Smooth muscle cell (in vitro differentiated cells): ENCODE measurements around the gene CROCC. TPM values are rescaled to one million over a fixed set of nuclear protein-coding genes. Genes with fewer than 3 reads are reported as not detected.
A peak's percentile ranks its signal among the peaks of the same experiment; 100 is the strongest.

Experiments
- DNase-seq: peaks from one replicate; lab custom pipeline; 2025; ENCODE audit not compliant: unreplicated experiment; lab: John Stamatoyannopoulos, UW
- H2AFZ ChIP-seq: fragments of 200-600 bp; sonication (generic); 2 replicates; pipeline ENCODE4 v1.6.0; 2016; ENCODE audit warnings: antibody characterized with exemption, low read depth, mild to moderate bottlenecking
- H3F3A ChIP-seq: fragments of 200-600 bp; sonication (generic); 2 replicates; pipeline ENCODE4 v1.6.0; 2017; ENCODE audit warnings: antibody characterized with exemption, low read depth
- H3K27ac ChIP-seq: fragments of 200-600 bp; sonication (generic); 2 replicates; pipeline ENCODE4 v1.5.1; 2016; ENCODE audit warnings: low read depth, mild to moderate bottlenecking
- H3K27me3 ChIP-seq: fragments of 200-600 bp; sonication (generic); 2 replicates; pipeline ENCODE4 v1.6.1; 2016; ENCODE audit warnings: low read depth, mild to moderate bottlenecking
- H3K36me3 ChIP-seq: fragments of 200-600 bp; sonication (generic); 2 replicates; pipeline ENCODE4 v1.5.1; 2016; ENCODE audit warnings: low read depth
- H3K4me1 ChIP-seq: fragments of 200-600 bp; sonication (generic); 2 replicates; pipeline ENCODE4 v1.5.1; 2016; ENCODE audit warnings: low read depth
- H3K4me2 ChIP-seq: fragments of 200-600 bp; sonication (generic); 2 replicates; pipeline ENCODE4 v1.6.0; 2016; ENCODE audit warnings: mild to moderate bottlenecking
- H3K4me3 ChIP-seq: fragments of 200-600 bp; sonication (generic); 2 replicates; pipeline ENCODE4 v1.5.1; 2016; ENCODE audit warnings: mild to moderate bottlenecking
- H3K79me2 ChIP-seq: fragments of 200-600 bp; sonication (generic); 2 replicates; pipeline ENCODE4 v1.6.0; 2016; ENCODE audit warnings: low read depth, mild to moderate bottlenecking
- H3K9ac ChIP-seq: fragments of 200-600 bp; sonication (generic); 2 replicates; pipeline ENCODE4 v1.6.0; 2016; ENCODE audit warnings: low read depth
- H3K9me3 ChIP-seq: fragments of 200-600 bp; sonication (generic); replicated peaks from 2 replicates; pipeline ENCODE4 v1.5.1; 2016; ENCODE audit warnings: low read depth
- H4K20me1 ChIP-seq: fragments of 200-600 bp; sonication (generic); 2 replicates; pipeline ENCODE4 v1.6.0; 2016; ENCODE audit warnings: low read depth
- CTCF ChIP-seq: fragments of 200-600 bp; sonication (generic); IDR thresholded peaks from 2 replicates; pipeline ENCODE4 v1.5.1; 2017; ENCODE audit warnings: borderline replicate concordance, mild to moderate bottlenecking, antibody characterized with exemption; ENCODE audit not compliant: insufficient read depth, poor library complexity, severe bottlenecking
- WGBS: methylation state at CpG from one replicate; pipeline ENCODE4 v1.1.7; 2016; ENCODE audit warnings: low lambda C conversion rate; 5-methylcytosine and 5-hydroxymethylcytosine counted together
- polyA plus RNA-seq: library from polyadenylated mRNA; unstranded; fragments of >200 nt; fragmentation: Nextera tagmentation; extraction: Ambion mirVana; gene quantifications from 2 replicates; pipeline ENCODE4 v1.2.1, GENCODE V29; 2016
- total RNA-seq: library from RNA; depleted of rRNA; stranded (reverse); fragments of >200 nt; gene quantifications from 2 replicates; pipeline ENCODE4 v1.2.3, GENCODE V29; 2014

The CROCC gene
- total and polyA plus RNA-seq, 2 experiments from 2014 or later: 19.7 to 24.0 TPM

- TF ChIP-seq CTCF: no peak
- peaks cover 12% of the 10 kb centered on the region for H4K20me1 ChIP-seq
- H3K9me3 ChIP-seq: no peaks in the 10 kb centered on the region
- H3K4me1 ChIP-seq: peaks cover 28% of the 10 kb centered on the region
- no peak overlapping the region for H3K9ac ChIP-seq
- H3K36me3 ChIP-seq: no peaks in the 10 kb centered on the region
- peaks cover 14% of the 10 kb centered on the region for H3K79me2 ChIP-seq
- WGBS: 95% methylated on average over 4 of the region's 4 CpGs
- no peak overlapping the region for H3K27ac ChIP-seq
- no peak overlapping the region for H3K4me3 ChIP-seq
- no peak overlapping the region for H2AFZ ChIP-seq
- H3F3A ChIP-seq: peaks cover 3% of the 10 kb centered on the region
- no peak overlapping the region for H3K4me2 ChIP-seq
- no peak for DNase-seq
- H3K27me3 ChIP-seq: no peaks in the 10 kb centered on the region
Observed at GRCh38 chr1:16983649-16984048, 61.9 kb downstream of the CROCC start.

- WGBS: 24% methylated on average over 7 of the region's 7 CpGs
- H3K27ac ChIP-seq: peak overlapping the region; percentile 45
Observed at GRCh38 chr1:16984717-16985116, 63.0 kb downstream of the CROCC start.

GRCh38 chr1:16986113-16986512, 64.4 kb downstream of the CROCC start:
- Histone ChIP-seq H3K4me2 (no peak overlapping the region), H3K4me1 (peaks cover 17% of the 10 kb centered on the region), H2AFZ (no peak overlapping the region), H3K9me3 (no peaks in the 10 kb centered on the region), H3K79me2 (no peaks in the 10 kb centered on the region), H3K27ac (no peak overlapping the region), H3K9ac (no peak overlapping the region), H3K4me3 (no peak overlapping the region), H3F3A (peaks cover 3% of the 10 kb centered on the region), H3K36me3 (no peaks in the 10 kb centered on the region), H3K27me3 (no peaks in the 10 kb centered on the region), H4K20me1 (no peaks in the 10 kb centered on the region)
- no peak for TF ChIP-seq CTCF
- WGBS: 100% methylated on average over 18 of the region's 19 CpGs
- no peak for DNase-seq

More at GRCh38 chr1:16984717-16985116, 63.0 kb downstream of the CROCC start:
- Histone ChIP-seq H2AFZ (no peak overlapping the region), H3K9me3 (no peaks in the 10 kb centered on the region), H3F3A (peaks cover 3% of the 10 kb centered on the region), H4K20me1 (peaks cover 2% of the 10 kb centered on the region), H3K4me1 (peaks cover 18% of the 10 kb centered on the region), H3K4me3 (no peak overlapping the region), H3K9ac (no peak overlapping the region), H3K4me2 (no peak overlapping the region), H3K36me3 (no peaks in the 10 kb centered on the region), H3K27me3 (no peaks in the 10 kb centered on the region), H3K79me2 (peaks cover 3% of the 10 kb centered on the region)
- TF ChIP-seq CTCF: no peak
- DNase-seq: no peak

GRCh38 chr1:16986560-16986959, 64.8 kb downstream of the CROCC start:
- no peak for DNase-seq
- H3K9ac ChIP-seq: no peak overlapping the region
- H2AFZ ChIP-seq: no peak overlapping the region
- H3K4me1 ChIP-seq: peaks cover 17% of the 10 kb centered on the region
- WGBS: 89% methylated on average over 12 of the region's 23 CpGs
- H3K36me3 ChIP-seq: no peaks in the 10 kb centered on the region
- no peaks in the 10 kb centered on the region for H3K27me3 ChIP-seq
- H4K20me1 ChIP-seq: no peaks in the 10 kb centered on the region
- H3K27ac ChIP-seq: no peak overlapping the region
- no peak overlapping the region for H3K4me2 ChIP-seq
- H3K79me2 ChIP-seq: no peaks in the 10 kb centered on the region
- no peak overlapping the region for H3K4me3 ChIP-seq
- no peaks in the 10 kb centered on the region for H3K9me3 ChIP-seq
- H3F3A ChIP-seq: peaks cover 2% of the 10 kb centered on the region
- TF ChIP-seq CTCF: no peak
